ENCODE measurements around the gene SPRYD3.
"Not testable (repeated sequence)": the region's sequence is repeated elsewhere in the genome, so short reads cannot be mapped to it uniquely, and the experiment has no call there.

The SPRYD3 gene

GRCh38 chr12:53049571-53050318 is 29.4 kb downstream of the SPRYD3 start, which contains the start of gene TNS2:
Gene TNS2 (plus strand): TSS chr12:53050065. CDS start chr12:53050186, 121 bp downstream.
- no peak for DNase-seq

- DNase-seq = no peak
These were observed 30.3 kb downstream of the SPRYD3 start for GRCh38 chr12:53048780-53049401.

- DNase-seq = no peak
These were observed 31.0 kb downstream of the SPRYD3 start for GRCh38 chr12:53048033-53048779.

- peak; percentile 55 for DNase-seq
These were observed 31.8 kb downstream of the SPRYD3 start for GRCh38 chr12:53047221-53048032.

- DNase-seq = peak; percentile 55
These were observed 32.5 kb downstream of the SPRYD3 start for GRCh38 chr12:53046655-53047220.

GRCh38 chr12:53045696-53046045 is 33.5 kb downstream of the SPRYD3 start:
- no peak for DNase-seq

- no peak for DNase-seq
These were observed 34.1 kb downstream of the SPRYD3 start for GRCh38 chr12:53044896-53045695.

GRCh38 chr12:53044052-53044581 is 35.1 kb downstream of the SPRYD3 start:
- DNase-seq = no peak

GRCh38 chr12:53042607-53043454 is 36.4 kb downstream of the SPRYD3 start:
- DNase-seq = no peak

- no peak for DNase-seq
These were observed 39.3 kb downstream of the SPRYD3 start for GRCh38 chr12:53039851-53040250.

GRCh38 chr12:53036802-53037201 is 42.4 kb downstream of the SPRYD3 start:
- DNase-seq = no peak

GRCh38 chr12:53034459-53034858 is 44.7 kb downstream of the SPRYD3 start:
- no peak for DNase-seq

- DNase-seq = not testable (repeated sequence)
These were observed 45.4 kb downstream of the SPRYD3 start for GRCh38 chr12:53033832-53034231.

GRCh38 chr12:53031616-53032015 is 47.6 kb downstream of the SPRYD3 start:
- DNase-seq = no peak

GRCh38 chr12:53027014-53027413 is 52.2 kb downstream of the SPRYD3 start:
- DNase-seq = not testable (repeated sequence)

GRCh38 chr12:53025250-53025649 is 53.9 kb downstream of the SPRYD3 start:
- no peak for DNase-seq

GRCh38 chr12:53014709-53015108 is 64.5 kb downstream of the SPRYD3 start:
- DNase-seq = no peak

All from stimulated activated naive CD4-positive, alpha-beta T cell treated with Interleukin-2 at 50 U/mL for 16 hours (primary cell).